HL-60/S4 treated with phorbol 12-myristate 13-acetate at 8.2 ng/mL for 4 days and 3 days (cell line): ENCODE measurements around the gene KCNE1.
"Not testable (repeated sequence)": the region's sequence is repeated elsewhere in the genome, so short reads cannot be mapped to it uniquely, and the experiment has no call there.

ENCODE experiments used
- in situ Hi-C: fragments of 300-500 bp; cut with MboI; formaldehyde crosslinking; loops from 2 replicates; pipeline ENCODE4 v1.15.0; 2022; ENCODE audit warnings: low sequenced_read_pairs

The KCNE1 gene

GRCh38 chr21:34511787-34512455 is at the start of gene KCNE1:
KCNE1 (minus strand) TSS chr21:34512210; CDS start chr21:34449634, 62,576 bp downstream.
- in situ Hi-C loops: no loop called here

GRCh38 chr21:34561806-34562205 is 49.8 kb upstream of the KCNE1 start:
- in situ Hi-C loops: no loop called here

- in situ Hi-C loops: no loop called here
These were observed 48.6 kb upstream of the KCNE1 start for GRCh38 chr21:34560609-34561008.

GRCh38 chr21:34560021-34560420 is 48.0 kb upstream of the KCNE1 start:
- in situ Hi-C loops: no loop called here

- in situ Hi-C loops: no loop called here
These were observed 47.1 kb upstream of the KCNE1 start for GRCh38 chr21:34559089-34559631.

GRCh38 chr21:34558166-34558565 is 46.2 kb upstream of the KCNE1 start:
- in situ Hi-C loops: no loop called here

GRCh38 chr21:34557261-34557660 is 45.3 kb upstream of the KCNE1 start:
- in situ Hi-C loops: no loop called here

- in situ Hi-C loops: not testable (repeated sequence)
These were observed 42.7 kb upstream of the KCNE1 start for GRCh38 chr21:34554670-34555069.

GRCh38 chr21:34554227-34554626 is 42.2 kb upstream of the KCNE1 start:
- in situ Hi-C loops: no loop called here

- in situ Hi-C loops: no loop called here
These were observed 41.3 kb upstream of the KCNE1 start for GRCh38 chr21:34553151-34553952.

- in situ Hi-C loops: no loop called here
These were observed 40.5 kb upstream of the KCNE1 start for GRCh38 chr21:34552360-34553098.

GRCh38 chr21:34550182-34550799 is 38.3 kb upstream of the KCNE1 start:
- in situ Hi-C loops: no loop called here

GRCh38 chr21:34548781-34549376 is 36.9 kb upstream of the KCNE1 start:
- in situ Hi-C loops: no loop called here

- in situ Hi-C loops: no loop called here
These were observed 34.5 kb upstream of the KCNE1 start for GRCh38 chr21:34546542-34546941.

- in situ Hi-C loops: no loop called here
These were observed 33.3 kb upstream of the KCNE1 start for GRCh38 chr21:34545079-34545884.

- in situ Hi-C loops: no loop called here
These were observed 32.1 kb upstream of the KCNE1 start for GRCh38 chr21:34544032-34544496.

GRCh38 chr21:34543017-34543416 is 31.0 kb upstream of the KCNE1 start:
- in situ Hi-C loops: no loop called here

- in situ Hi-C loops: no loop called here
These were observed 28.2 kb upstream of the KCNE1 start for GRCh38 chr21:34540206-34540605.

GRCh38 chr21:34537838-34538237 is 25.8 kb upstream of the KCNE1 start:
- in situ Hi-C loops: no loop called here

- in situ Hi-C loops: no loop called here
These were observed 24.8 kb upstream of the KCNE1 start for GRCh38 chr21:34536820-34537219.
